Medulla oblongata (tissue), 1 donor: Measurements from ENCODE around the gene KRT12.
"Not testable (repeated sequence)": the region's sequence is repeated elsewhere in the genome, so short reads cannot be mapped to it uniquely, and the experiment has no call there.

Experiments used
- DNase-seq: peaks from one replicate; pipeline ENCODE4 v3.0.0-alpha.2; 2015; ENCODE audit errors: extremely low spot score

KRT12 gene

GRCh38 chr17:40883626-40884334 is 16.8 kb upstream of the KRT12 start:
- no peak for DNase-seq

GRCh38 chr17:40883031-40883430 is 16.0 kb upstream of the KRT12 start:
- no peak for DNase-seq

- no peak for DNase-seq
Measured at GRCh38 chr17:40879026-40879425, 12.0 kb upstream of the KRT12 start.

GRCh38 chr17:40878044-40878443 is 11.0 kb upstream of the KRT12 start:
- DNase-seq, result no peak

GRCh38 chr17:40873801-40874200 is 6.8 kb upstream of the KRT12 start:
- DNase-seq, result no peak

- DNase-seq, result no peak
Measured at GRCh38 chr17:40873255-40873654, 6.2 kb upstream of the KRT12 start.

GRCh38 chr17:40872416-40872815 is 5.4 kb upstream of the KRT12 start:
- no peak for DNase-seq

- DNase-seq, result no peak
Measured at GRCh38 chr17:40871316-40871715, 4.3 kb upstream of the KRT12 start.

- DNase-seq, result no peak
Measured at GRCh38 chr17:40870136-40870535, 3.1 kb upstream of the KRT12 start.

GRCh38 chr17:40864661-40865390 is 2.2 kb downstream of the KRT12 start:
- DNase-seq, result no peak

GRCh38 chr17:40862985-40863733 is 3.9 kb downstream of the KRT12 start:
- DNase-seq, result no peak

- no peak for DNase-seq
Measured at GRCh38 chr17:40859536-40859935, 7.5 kb downstream of the KRT12 start.

GRCh38 chr17:40858667-40859066 is 8.4 kb downstream of the KRT12 start:
- DNase-seq, result not testable (repeated sequence)

GRCh38 chr17:40857535-40857934 is 9.5 kb downstream of the KRT12 start:
- DNase-seq, result no peak

GRCh38 chr17:40854175-40854814 is 12.7 kb downstream of the KRT12 start:
- no peak for DNase-seq

- DNase-seq, result no peak
Measured at GRCh38 chr17:40852364-40852763, 14.7 kb downstream of the KRT12 start.

GRCh38 chr17:40850293-40850972 is 16.6 kb downstream of the KRT12 start:
- no peak for DNase-seq

GRCh38 chr17:40849723-40850122 is 17.3 kb downstream of the KRT12 start:
- no peak for DNase-seq

GRCh38 chr17:40848583-40849235 is 18.3 kb downstream of the KRT12 start:
- no peak for DNase-seq

GRCh38 chr17:40846515-40847144 is 20.4 kb downstream of the KRT12 start:
- DNase-seq, result no peak
